HepG2 (cell line): Measurements from ENCODE around the gene TEFM. TPM values are rescaled to one million over a fixed set of nuclear protein-coding genes. Genes with fewer than 3 reads are reported as not detected.

Experiments
- ATAC-seq: fragments of 200-7000 bp; cut with Tn5 transposase; 3 replicates; pipeline ENCODE4 v1.9.1; 2020; ENCODE audit warnings: mild to moderate bottlenecking, moderate library complexity
- Bru-seq: library from RNA; stranded (reverse); fragments of 400-500 nt; gene quantifications from one replicate; lab custom pipeline; 2021; lab: Mats Ljungman, UMichigan
- BruChase-seq, 2 experiments: library from RNA; stranded (reverse); fragments of 400-500 nt; gene quantifications; one replicate each; lab custom pipeline; 2021; lab: Mats Ljungman, UMichigan
- BruUV-seq: library from RNA; stranded (reverse); fragments of 400-500 nt; replicated peaks from 2 replicates; lab custom pipeline; 2021; lab: Mats Ljungman, UMichigan
- CTCF ChIA-PET: fragments of 300-600 bp; formaldehyde crosslinking; extraction: SDS; loops from one replicate; lab custom pipeline; 2021; ENCODE audit warnings: low total read pairs, inconsistent platforms, low intra/inter-chr PET ratio; lab: Yijun Ruan, JAX
- POLR2A ChIA-PET: fragments of 350-600 bp; sonication (Branson Sonifier 250); formaldehyde crosslinking; loops from one replicate; lab custom pipeline; 2020; ENCODE audit warnings: antibody characterized with exemption, inconsistent platforms; lab: Yijun Ruan, JAX
- DNase-seq: peaks from one replicate; pipeline ENCODE4 v3.0.0-alpha.2; 2015; ENCODE audit warnings: low spot score
- FAIRE-seq: peaks from 3 replicates; lab custom pipeline; 2011; peaks lifted over from hg19 to GRCh38; lab: Jason Lieb, UNC
- H2AFZ ChIP-seq: one replicate; pipeline ENCODE4 v1.6.1; 2011; ENCODE audit warnings: low read length, inconsistent platforms
- H3K27ac ChIP-seq: fragments of 300-600 bp; 3 replicates; pipeline ENCODE4 v1.8.0; 2011; ENCODE audit warnings: mixed run types, mild to moderate bottlenecking, mixed read lengths, low read length, inconsistent platforms; ENCODE audit not compliant: insufficient read depth; ENCODE audit errors: extremely low read length
- H3K27me3 ChIP-seq, 2 experiments: fragments of 200-600 bp in 1 of 2; 2 replicates in 1 of 2; 3 replicates in 1 of 2; pipeline versions ENCODE4 v1.6.0 to v1.8.0; 2011; ENCODE audit warnings: low read length in 2 of 2, mild to moderate bottlenecking in 2 of 2, moderate library complexity in 2 of 2, inconsistent platforms in 1 of 2; ENCODE audit not compliant: insufficient read depth in 2 of 2, control insufficient read depth in 1 of 2
- H3K36me3 ChIP-seq, 2 experiments: fragments of 200-600 bp in 1 of 2; replicated peaks in 1 of 2; 2 replicates in 1 of 2; 3 replicates in 1 of 2; pipeline versions ENCODE4 v1.5.1 to v1.8.0; 2011; ENCODE audit warnings: low read length in 2 of 2, inconsistent platforms in 1 of 2; ENCODE audit not compliant: insufficient read depth in 2 of 2, control insufficient read depth in 1 of 2
- H3K4me1 ChIP-seq: 2 replicates; pipeline ENCODE4 v1.5.1; 2012; ENCODE audit warnings: low read length, inconsistent platforms; ENCODE audit not compliant: insufficient read depth
- H3K4me2 ChIP-seq: 2 replicates; pipeline ENCODE4 v1.6.0; 2011; ENCODE audit warnings: low read depth, low read length, inconsistent platforms
- H3K4me3 ChIP-seq, 3 experiments: fragments of 200-600 bp in 1 of 3; sonication (generic), shearing (Covaris generic) in 1 of 3; replicated peaks in 1 of 3; 2 replicates each; pipeline ENCODE4 v1.5.1; 2011 to 2016; ENCODE audit warnings: low read length in 3 of 3, inconsistent platforms in 2 of 3, low read depth in 2 of 3, mild to moderate bottlenecking in 2 of 3, control low read depth in 1 of 3, mixed read lengths in 1 of 3; ENCODE audit not compliant: insufficient read depth in 1 of 3
- H3K79me2 ChIP-seq: one replicate; pipeline ENCODE4 v1.6.1; 2011; ENCODE audit warnings: low read length, inconsistent platforms; ENCODE audit not compliant: insufficient read depth
- H3K9ac ChIP-seq: 2 replicates; pipeline ENCODE4 v1.6.0; 2011; ENCODE audit warnings: mild to moderate bottlenecking, low read depth, low read length, inconsistent platforms; ENCODE audit not compliant: insufficient read depth
- H3K9me3 ChIP-seq: 2 replicates; pipeline ENCODE4 v1.5.1; 2012; ENCODE audit warnings: mild to moderate bottlenecking, low read length
- H4K20me1 ChIP-seq: 2 replicates; pipeline ENCODE4 v1.6.0; 2011; ENCODE audit warnings: inconsistent platforms, mild to moderate bottlenecking, low read length, moderate library complexity; ENCODE audit not compliant: insufficient read depth
- ADNP ChIP-seq: sonication (generic); formaldehyde crosslinking; IDR thresholded peaks from 2 replicates; pipeline ENCODE4 v1.4.0; 2020; ENCODE audit warnings: missing genetic modification reagents
- EEA1 ChIP-seq: sonication (generic); formaldehyde crosslinking; IDR thresholded peaks from 2 replicates; pipeline ENCODE4 v1.5.1; 2020; ENCODE audit warnings: mild to moderate bottlenecking, missing genetic modification reagents, borderline replicate concordance
- MED13 ChIP-seq: sonication (generic); formaldehyde crosslinking; IDR thresholded peaks from 2 replicates; pipeline ENCODE4 v1.5.0; 2020; ENCODE audit warnings: missing genetic modification reagents
- MEIS2 ChIP-seq: sonication (generic); formaldehyde crosslinking; IDR thresholded peaks from 2 replicates; pipeline ENCODE4 v1.9.0; 2021; ENCODE audit warnings: mild to moderate bottlenecking, missing genetic modification reagents
- MIXL1 ChIP-seq: IDR thresholded peaks from 2 replicates; pipeline ENCODE4 v1.6.1; 2016
- NFE2L2 ChIP-seq: fragments of 150-350 bp; IDR thresholded peaks from 2 replicates; pipeline ENCODE4 v1.6.1; 2014; ENCODE audit warnings: low read length
- PHF8 ChIP-seq: sonication (generic); formaldehyde crosslinking; IDR thresholded peaks from 2 replicates; pipeline ENCODE4 v1.5.0; 2020; ENCODE audit warnings: missing genetic modification reagents
- POGZ ChIP-seq: sonication (generic); formaldehyde crosslinking; IDR thresholded peaks from 2 replicates; pipeline ENCODE4 v1.4.0; 2020; ENCODE audit warnings: mild to moderate bottlenecking, missing genetic modification reagents
- SAFB2 ChIP-seq: sonication (generic); formaldehyde crosslinking; IDR thresholded peaks from 2 replicates; pipeline ENCODE4 v1.5.1; 2020; ENCODE audit warnings: missing genetic modification reagents, low read depth, mild to moderate bottlenecking, borderline replicate concordance
- TBX3 ChIP-seq: fragments of 450-650 bp; IDR thresholded peaks from 2 replicates; pipeline ENCODE4 v1.6.1; 2017; ENCODE audit warnings: antibody characterized with exemption, mild to moderate bottlenecking, inconsistent platforms, borderline replicate concordance
- TIGD3 ChIP-seq: sonication (generic); formaldehyde crosslinking; IDR thresholded peaks from 2 replicates; pipeline ENCODE4 v1.5.1; 2020; ENCODE audit warnings: mild to moderate bottlenecking, missing genetic modification reagents, borderline replicate concordance
- ZNF569 ChIP-seq: sonication (generic); formaldehyde crosslinking; IDR thresholded peaks from 2 replicates; pipeline ENCODE4 v1.5.0; 2020; ENCODE audit warnings: mild to moderate bottlenecking, missing genetic modification reagents, moderate library complexity, borderline replicate concordance
- ZNF629 ChIP-seq: sonication (generic); formaldehyde crosslinking; conservative IDR thresholded peaks from 2 replicates; pipeline ENCODE4 v1.5.0; 2020; ENCODE audit warnings: missing genetic modification reagents
- ZNF792 ChIP-seq: IDR thresholded peaks from 2 replicates; pipeline ENCODE4 v1.6.1; 2016
- WGBS: methylation state at CpG from one replicate; pipeline ENCODE4 v1.1.6; 2017; ENCODE audit warnings: low lambda C conversion rate; 5-methylcytosine and 5-hydroxymethylcytosine counted together
- in situ Hi-C: cut with HindIII; loops from 2 replicates; pipeline ENCODE4 v1.10.0; 2017; ENCODE audit warnings: low pct_unique_long_range_greater_than_20kb; ENCODE audit not compliant: extremely low pct_ligation_motif_present
- intact Hi-C: fragments of 100-400 bp; cut with micrococcal nuclease; formaldehyde crosslinking; loops from one replicate; pipeline ENCODE4 v1.10.0; 2022; ENCODE audit not compliant: unreplicated experiment
- long read RNA-seq, 2 experiments: library from RNA in 1 of 2; library from polyadenylated mRNA in 1 of 2; stranded (forward) in 1 of 2; unstranded in 1 of 2; transcript quantifications; one replicate each; pipeline ENCODE4 v2.0.0, GENCODE V29; 2019 to 2022
- polyA minus RNA-seq, 3 experiments: library from RNA; depleted of rRNA, polyadenylated mRNA; stranded (reverse); fragments of >200 nt; gene quantifications; 2 replicates each; pipeline ENCODE4 v1.2.3, GENCODE V29; 2011; ENCODE audit warnings: low replicate concordance in 1 of 3
- polyA plus RNA-seq, 8 experiments: library from polyadenylated mRNA; depleted of rRNA in 3 of 8; stranded (reverse) in 7 of 8; unstranded in 1 of 8; fragments of >200 nt; fragmentation: Illumina TruSeq in 4 of 8; extraction: Trizol in 4 of 8; gene quantifications; 2 replicates each; pipeline versions ENCODE4 v1.2.1 to v1.2.3, GENCODE V29; 2011 to 2016; ENCODE audit warnings: low read depth in 4 of 8, missing spikeins in 1 of 8, mixed read lengths in 1 of 8; ENCODE audit not compliant: insufficient read depth in 1 of 8
- total RNA-seq, 5 experiments: library from RNA; depleted of rRNA; stranded (reverse); fragments of >200 nt; fragmentation: Illumina TruSeq; extraction: Trizol; gene quantifications; 2 replicates each; pipeline ENCODE4 v1.2.3, GENCODE V29; 2016; ENCODE audit warnings: low read depth in 1 of 5

The TEFM gene, protein sequence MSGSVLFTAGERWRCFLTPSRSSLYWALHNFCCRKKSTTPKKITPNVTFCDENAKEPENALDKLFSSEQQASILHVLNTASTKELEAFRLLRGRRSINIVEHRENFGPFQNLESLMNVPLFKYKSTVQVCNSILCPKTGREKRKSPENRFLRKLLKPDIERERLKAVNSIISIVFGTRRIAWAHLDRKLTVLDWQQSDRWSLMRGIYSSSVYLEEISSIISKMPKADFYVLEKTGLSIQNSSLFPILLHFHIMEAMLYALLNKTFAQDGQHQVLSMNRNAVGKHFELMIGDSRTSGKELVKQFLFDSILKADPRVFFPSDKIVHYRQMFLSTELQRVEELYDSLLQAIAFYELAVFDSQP
- 20.0 and 32.3 TPM in 2 replicates for total RNA-seq (2016; rRNA removed; fragmentation: Illumina TruSeq; extraction: Trizol)
- 2.9 and 4.0 TPM in 2 replicates for total RNA-seq (2016; cell fraction: cytosol; rRNA removed; fragmentation: Illumina TruSeq; extraction: Trizol; ENCODE audit: low read depth)
- total RNA-seq (2016; cell fraction: insoluble cytoplasmic fraction; rRNA removed; fragmentation: Illumina TruSeq; extraction: Trizol), result 23.0 and 31.3 TPM in 2 replicates
- 6.5 and 6.6 TPM in 2 replicates for total RNA-seq (2016; cell fraction: membrane; rRNA removed; fragmentation: Illumina TruSeq; extraction: Trizol)
- total RNA-seq (2016; cell fraction: nucleus; rRNA removed; fragmentation: Illumina TruSeq; extraction: Trizol), result 18.5 and 18.7 TPM in 2 replicates
- polyA plus RNA-seq (2011; rRNA removed), result 5.4 and 7.0 TPM in 2 replicates
- polyA plus RNA-seq (2011; cell fraction: cytosol; rRNA removed), result 2.5 and 3.6 TPM in 2 replicates
- polyA plus RNA-seq (2011; cell fraction: nucleus; rRNA removed), result 2.4 and 2.8 TPM in 2 replicates
- 5.9 and 9.5 TPM in 2 replicates for polyA plus RNA-seq (2012)
- 2.5 and 3.0 TPM in 2 replicates for polyA plus RNA-seq (2016; cell fraction: cytosol; fragmentation: Illumina TruSeq; extraction: Trizol; ENCODE audit: low read depth)
- polyA plus RNA-seq (2016; cell fraction: insoluble cytoplasmic fraction; fragmentation: Illumina TruSeq; extraction: Trizol; ENCODE audit: low read depth), result 23.1 and 24.8 TPM in 2 replicates
- 4.7 TPM in 2 replicates for polyA plus RNA-seq (2016; cell fraction: membrane; fragmentation: Illumina TruSeq; extraction: Trizol; ENCODE audit: low read depth)
- polyA plus RNA-seq (2016; cell fraction: nucleus; fragmentation: Illumina TruSeq; extraction: Trizol; ENCODE audit: insufficient read depth, low read depth), result 13.4 and 19.7 TPM in 2 replicates
- polyA minus RNA-seq (2011; rRNA and poly(A)+ RNA removed; ENCODE audit: low replicate concordance), result 1.7 and 6.7 TPM in 2 replicates
- 3.9 and 5.2 TPM in 2 replicates for polyA minus RNA-seq (2011; cell fraction: cytosol; rRNA and poly(A)+ RNA removed)
- 20.5 and 22.0 TPM in 2 replicates for polyA minus RNA-seq (2011; cell fraction: nucleus; rRNA and poly(A)+ RNA removed)
- Bru-seq, nascent RNA, result percentile 73 among the genes with signal in this experiment
- percentile 63 among the genes with signal in this experiment for BruChase-seq, experiment 1, labeled RNA remaining after a 6-hour chase
- BruChase-seq, experiment 2, labeled RNA remaining after a 2-hour chase, result percentile 76 among the genes with signal in this experiment
- long read RNA-seq, experiment 1, partial matches to known transcripts, result 0 of 10 reads
- long read RNA-seq, experiment 1, other reads (novel, unspliced or antisense), result 5 of 10 reads
- long read RNA-seq, experiment 2, transcript TEFM-205 (4 exons, 1,891 nt), result major isoform, 5 of 19 reads
- long read RNA-seq, experiment 2, partial matches to known transcripts, result 7 of 19 reads
- long read RNA-seq, experiment 2, other reads (novel, unspliced or antisense), result 6 of 19 reads

GRCh38 chr17:30906101-30906911 lies at the start of gene TEFM:
Gene TEFM, minus strand, starts transcription at chr17:30906238. Its CDS starts 40 bp downstream, at chr17:30906198.
- POLR2A ChIA-PET, result interaction anchor here (0.7 to 1.4 kb wide), 3 partner anchors 9 to 189 kb away, joined by 3 to 4 read pairs (median 3); partner anchors contain the start of gene NF1
- TF ChIP-seq MED13 (CRISPR knock-in tag) (peak; percentile 57; the same call in 1 of the 2 replicates), ZNF569 (CRISPR knock-in tag) (no peak), SAFB2 (CRISPR knock-in tag) (peak; percentile 97), TIGD3 (CRISPR knock-in tag) (no peak), POGZ (CRISPR knock-in tag) (peak; percentile 96), MEIS2 (peak; percentile 91; the same call in 1 of the 2 replicates), PHF8 (CRISPR knock-in tag) (peak; percentile 98), EEA1 (CRISPR knock-in tag) (peak; percentile 95), MIXL1 (CRISPR knock-in tag) (peak; percentile 94), ZNF629 (peak; percentile 76), NFE2L2 (no peak), TBX3 (peak; percentile 28; the same call in 1 of the 2 replicates), ZNF792 (CRISPR knock-in tag) (peak; percentile 79; the same call in 1 of the 2 replicates), ADNP (CRISPR knock-in tag) (peak; percentile 85)

More at GRCh38 chr17:30906101-30906911, at the start of gene TEFM:
- in situ Hi-C loops, result no loop called here
- peak within 1 kb of the TSS; percentile 90 for H3K9ac ChIP-seq
- FAIRE-seq (peak; percentile 58), DNase-seq (peak; percentile 86), ATAC-seq (peak; percentile 98)
- under 1% methylated on average over 17 of the region's 47 CpGs for WGBS
- H3K4me2 ChIP-seq, result peak within 1 kb of the TSS; percentile 83
- intact Hi-C loops, result no loop called here
- H3K36me3 ChIP-seq, result peaks cover 1 to 7% of the 10 kb centered on the region in 2 experiments; a peak in 1 of 5 replicates
- CTCF ChIA-PET, result no interaction called here
- H3K27ac ChIP-seq, result peak within 1 kb of the TSS; percentile 84
- BruUV-seq, result TSS peak; percentile 83
- H2AFZ ChIP-seq, result peak within 1 kb of the TSS; percentile 93
- no peaks in the 10 kb centered on the region; a peak in 1 of 5 replicates for H3K27me3 ChIP-seq
- no peaks in the 10 kb centered on the region; the same call in 1 of the 2 replicates for H4K20me1 ChIP-seq
- peak within 1 kb of the TSS; percentile 77 to 95 (median 95) for H3K4me3 ChIP-seq
- peaks cover 16% of the 10 kb centered on the region for H3K4me1 ChIP-seq
- H3K9me3 ChIP-seq, result no peaks in the 10 kb centered on the region
- H3K79me2 ChIP-seq, result peaks cover 7% of the 10 kb centered on the region
